NB4 (cell line): ENCODE data around the gene KNCN.

Source experiments
- DNase-seq: peaks from one replicate; pipeline ENCODE4 v3.0.0; 2010; ENCODE audit warnings: low read depth
- H3K4me3 ChIP-seq: one replicate; pipeline ENCODE4 v1.5.1; 2011; ENCODE audit warnings: mild to moderate bottlenecking, low read depth, low read length, moderate library complexity
- MYC ChIP-seq: IDR thresholded peaks from 2 replicates; pipeline ENCODE4 v1.6.1; 2011; ENCODE audit warnings: low read depth, low read length
- POLR2A ChIP-seq: IDR thresholded peaks from 2 replicates; pipeline ENCODE4 v1.6.1; 2011; ENCODE audit warnings: mild to moderate bottlenecking; ENCODE audit not compliant: insufficient read length; ENCODE audit errors: extremely low read depth
- TF ChIP-seq, protein P1 (sequence below): IDR thresholded peaks from one replicate; pipeline ENCODE4 v1.5.1; 2012; ENCODE audit warnings: low read depth, low read length
- TF ChIP-seq, protein P2 (sequence below): IDR thresholded peaks from 2 replicates; pipeline ENCODE4 v1.6.1; 2011; ENCODE audit warnings: low read depth, low read length

Gene KNCN

DNA sequence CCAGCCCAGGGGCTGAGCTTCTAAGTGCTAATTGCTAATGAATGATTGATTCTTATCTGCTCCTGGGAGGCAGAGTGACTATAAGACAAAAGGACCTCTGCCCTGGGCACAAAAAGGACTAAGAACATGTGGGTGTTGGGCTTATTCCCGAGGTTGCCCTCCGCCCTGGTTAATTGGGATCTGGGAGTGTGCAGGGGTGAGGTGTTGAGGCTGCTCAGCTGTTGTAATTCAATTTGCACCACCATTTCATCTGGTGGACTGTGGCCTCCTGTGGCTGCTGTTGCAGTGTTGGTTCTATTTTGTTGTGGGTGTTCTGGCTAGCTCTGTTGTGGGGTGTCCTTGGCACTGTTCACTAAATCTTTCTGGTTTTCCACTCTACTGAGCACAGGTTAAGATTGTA lies 13.3 kb downstream of the KNCN start:
- no peak overlapping the region for H3K4me3 ChIP-seq
- DNase-seq = no peak
- TF ChIP-seq, protein P1, sequence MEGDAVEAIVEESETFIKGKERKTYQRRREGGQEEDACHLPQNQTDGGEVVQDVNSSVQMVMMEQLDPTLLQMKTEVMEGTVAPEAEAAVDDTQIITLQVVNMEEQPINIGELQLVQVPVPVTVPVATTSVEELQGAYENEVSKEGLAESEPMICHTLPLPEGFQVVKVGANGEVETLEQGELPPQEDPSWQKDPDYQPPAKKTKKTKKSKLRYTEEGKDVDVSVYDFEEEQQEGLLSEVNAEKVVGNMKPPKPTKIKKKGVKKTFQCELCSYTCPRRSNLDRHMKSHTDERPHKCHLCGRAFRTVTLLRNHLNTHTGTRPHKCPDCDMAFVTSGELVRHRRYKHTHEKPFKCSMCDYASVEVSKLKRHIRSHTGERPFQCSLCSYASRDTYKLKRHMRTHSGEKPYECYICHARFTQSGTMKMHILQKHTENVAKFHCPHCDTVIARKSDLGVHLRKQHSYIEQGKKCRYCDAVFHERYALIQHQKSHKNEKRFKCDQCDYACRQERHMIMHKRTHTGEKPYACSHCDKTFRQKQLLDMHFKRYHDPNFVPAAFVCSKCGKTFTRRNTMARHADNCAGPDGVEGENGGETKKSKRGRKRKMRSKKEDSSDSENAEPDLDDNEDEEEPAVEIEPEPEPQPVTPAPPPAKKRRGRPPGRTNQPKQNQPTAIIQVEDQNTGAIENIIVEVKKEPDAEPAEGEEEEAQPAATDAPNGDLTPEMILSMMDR = no peak
- TF ChIP-seq MYC (no peak), POLR2A (no peak)
- TF ChIP-seq, protein P2, sequence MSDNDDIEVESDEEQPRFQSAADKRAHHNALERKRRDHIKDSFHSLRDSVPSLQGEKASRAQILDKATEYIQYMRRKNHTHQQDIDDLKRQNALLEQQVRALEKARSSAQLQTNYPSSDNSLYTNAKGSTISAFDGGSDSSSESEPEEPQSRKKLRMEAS = no peak

DNA sequence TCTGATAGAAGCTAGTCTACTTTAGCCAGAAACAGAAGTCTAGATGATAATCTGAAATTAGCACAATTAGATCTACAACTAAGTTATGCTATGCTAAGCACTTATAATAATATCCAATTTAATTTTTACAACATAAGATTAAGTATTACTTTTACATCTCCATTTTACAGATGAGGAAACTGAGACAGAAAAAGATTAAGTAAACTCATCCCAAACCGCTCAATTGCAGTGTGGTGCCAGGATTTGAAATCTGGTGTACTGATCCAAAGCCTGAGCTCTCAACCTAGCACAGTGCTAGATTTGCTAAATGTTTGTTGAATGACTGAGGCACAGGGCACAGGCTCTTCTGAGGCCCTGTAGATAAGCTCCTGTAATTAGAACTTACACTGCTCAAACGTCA lies 13.8 kb downstream of the KNCN start:
- no peak for DNase-seq
- TF ChIP-seq POLR2A (no peak), MYC (no peak)
- TF ChIP-seq, protein P2 = no peak
- H3K4me3 ChIP-seq = no peak overlapping the region

DNA sequence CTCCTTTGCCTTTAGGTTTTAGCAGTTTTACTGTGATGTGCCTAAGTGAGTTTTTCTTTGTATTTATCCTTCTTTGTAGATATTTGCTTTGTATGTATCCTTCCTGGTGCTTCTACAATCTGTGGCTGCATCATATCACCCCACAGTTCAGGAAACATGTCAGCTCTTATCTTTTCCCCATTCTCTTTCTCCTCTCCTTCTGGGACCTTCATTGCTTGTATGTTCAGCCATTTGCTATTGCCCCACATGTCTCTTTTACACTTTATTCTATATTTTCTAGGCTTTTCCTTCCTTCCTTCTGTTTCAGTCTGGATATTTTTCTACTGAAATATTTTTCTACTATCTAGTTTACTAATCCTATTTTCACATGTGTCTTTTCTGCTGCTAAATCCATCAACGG lies 14.9 kb downstream of the KNCN start:
- no peak overlapping the region for H3K4me3 ChIP-seq
- no peak for DNase-seq
- TF ChIP-seq POLR2A (no peak), MYC (no peak)
- TF ChIP-seq, protein P1 = no peak
- TF ChIP-seq, protein P2 = no peak

DNA sequence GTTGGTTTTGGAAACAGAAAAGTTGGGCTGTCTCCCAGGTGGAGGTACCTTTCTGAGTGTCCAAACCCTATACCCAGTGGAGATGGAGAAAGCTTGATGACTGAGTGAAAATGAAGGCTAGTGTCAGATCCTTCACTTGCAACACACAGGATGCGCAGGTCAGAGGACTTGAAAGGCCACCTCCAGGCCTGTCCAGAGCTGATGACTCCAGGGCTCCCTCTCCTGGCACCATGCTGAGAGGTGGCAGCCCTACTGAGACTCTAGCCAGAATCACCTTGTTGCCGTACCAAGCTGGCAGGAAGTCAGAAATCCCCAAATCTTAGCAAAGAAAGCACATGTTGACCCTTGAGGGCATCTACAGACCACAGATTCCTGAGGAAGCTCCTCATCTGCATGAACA lies 16.4 kb downstream of the KNCN start:
- H3K4me3 ChIP-seq = no peak overlapping the region
- TF ChIP-seq, protein P1 = peak; percentile 62
- TF ChIP-seq MYC = no peak
- DNase-seq = peak; percentile 51

DNA sequence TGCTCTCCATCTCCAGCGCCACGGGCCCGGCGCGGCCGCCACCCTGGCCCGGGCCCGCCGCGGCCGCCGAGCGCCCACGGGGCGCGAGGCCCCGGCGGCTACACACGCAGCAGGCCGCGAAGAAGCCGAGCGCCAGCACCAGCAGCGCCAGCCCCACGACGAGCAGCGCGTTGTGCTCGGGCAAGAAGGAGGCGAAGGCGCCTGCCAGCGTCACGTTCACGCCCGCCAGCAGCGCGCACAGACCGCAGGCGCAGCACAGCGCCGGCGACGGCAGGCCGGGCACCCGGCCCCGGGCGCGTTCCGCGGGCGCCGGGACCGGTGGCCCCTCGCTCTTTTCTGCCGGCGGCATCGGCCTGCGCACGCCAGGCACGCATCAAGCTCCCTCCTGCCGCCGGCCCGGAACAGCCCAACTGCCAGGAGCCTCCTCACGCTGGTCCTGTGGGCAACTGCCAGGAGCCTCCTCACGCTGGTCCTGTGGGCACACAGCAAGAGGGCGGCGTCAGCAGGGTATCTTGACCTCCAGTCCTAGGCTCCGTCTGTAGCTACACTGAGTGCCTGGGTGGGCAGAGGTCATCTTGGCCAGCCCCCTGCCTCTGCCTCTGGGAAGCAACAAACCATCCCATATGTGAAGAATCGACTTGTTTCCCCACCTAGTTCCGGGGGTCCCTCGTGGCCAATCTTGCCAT lies 18.1 kb downstream of the KNCN start:
- DNase-seq = no peak
- no peak overlapping the region for H3K4me3 ChIP-seq
- TF ChIP-seq, protein P2 = no peak
- TF ChIP-seq POLR2A (no peak), MYC (no peak)
- TF ChIP-seq, protein P1 = no peak

DNA sequence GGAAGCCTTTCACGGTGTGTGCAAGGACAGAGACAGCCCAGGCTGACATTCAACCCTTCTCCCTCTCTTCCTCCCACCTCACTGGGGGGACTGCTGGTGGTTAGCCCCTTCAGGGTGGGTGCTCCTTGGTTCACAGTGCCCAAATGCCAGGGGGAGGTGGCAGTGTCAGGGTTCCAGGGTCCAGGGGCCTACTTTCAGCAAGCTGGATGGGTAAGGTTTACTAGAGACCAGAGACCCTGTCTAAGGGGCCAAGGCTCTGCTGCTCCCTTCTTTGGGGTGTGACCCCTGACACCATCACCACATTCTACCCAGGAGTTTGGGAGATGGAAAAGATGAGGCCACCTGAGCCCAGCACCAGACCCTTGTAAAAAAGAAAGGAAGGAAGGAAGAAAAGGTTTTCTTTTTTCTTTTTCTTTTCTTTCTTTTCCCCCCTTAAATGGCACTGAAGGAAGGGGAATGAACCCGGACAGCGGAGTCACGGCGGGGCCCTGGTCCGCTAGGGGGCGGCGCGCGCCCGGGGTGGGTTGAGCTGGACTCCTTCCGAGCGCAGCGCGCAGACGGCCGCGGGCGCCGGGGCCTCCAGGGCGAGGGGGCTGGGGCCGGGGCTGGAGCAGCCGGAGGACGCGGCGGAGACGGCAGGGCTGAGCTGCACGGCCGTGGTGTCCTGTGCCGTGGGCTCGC lies 18.8 kb downstream of the KNCN start:
- TF ChIP-seq, protein P1 = peak; percentile 70
- TF ChIP-seq, protein P2 = no peak
- peak; percentile 56 for DNase-seq
- H3K4me3 ChIP-seq = no peak overlapping the region
